A549 (cell line): ENCODE data around the gene FMNL2. TPM values are rescaled to one million over a fixed set of nuclear protein-coding genes. Genes with fewer than 3 reads are reported as not detected.

Experiments
- ATAC-seq, 2 experiments: fragments of 200-7000 bp in 1 of 2; fragments of >200 bp in 1 of 2; cut with Nextera tagmentation in 1 of 2; cut with Tn5 transposase in 1 of 2; 3 replicates each; pipeline versions ENCODE4 v1.8.0 to v1.9.1; 2018 to 2020; ENCODE audit warnings: mild to moderate bottlenecking in 1 of 2, moderate library complexity in 1 of 2
- CTCF ChIA-PET: fragments of 300-600 bp; sonication (Branson Sonifier 250); formaldehyde crosslinking; extraction: SDS; loops from one replicate; lab custom pipeline; 2021; ENCODE audit warnings: antibody characterized with exemption, inconsistent platforms; lab: Yijun Ruan, JAX
- POLR2A ChIA-PET: fragments of 350-600 bp; formaldehyde crosslinking; extraction: SDS; loops from one replicate; lab custom pipeline; 2021; ENCODE audit warnings: antibody characterized with exemption, inconsistent platforms; lab: Yijun Ruan, JAX
- DNase-seq, 2 experiments: peaks; one replicate each; pipeline versions ENCODE4 v3.0.0 to v3.0.0-alpha.2; 2011 to 2016; ENCODE audit warnings: low read depth in 1 of 2, low spot score in 1 of 2
- FAIRE-seq: peaks from 2 replicates; lab custom pipeline; 2011; peaks lifted over from hg19 to GRCh38; lab: Jason Lieb, UNC
- H3K27ac ChIP-seq, 2 experiments: fragments of >200 bp; sonication (Bioruptor Twin); formaldehyde crosslinking; 3 replicates each; pipeline ENCODE4 v1.5.1; 2016 to 2017
- H3K4me1 ChIP-seq: fragments of >200 bp; sonication (Bioruptor Twin); formaldehyde crosslinking; 3 replicates; pipeline ENCODE4 v1.6.1; 2016
- H3K4me2 ChIP-seq: fragments of >200 bp; sonication (Bioruptor Twin); formaldehyde crosslinking; 3 replicates; pipeline ENCODE4 v1.6.1; 2016
- H3K4me3 ChIP-seq: fragments of >200 bp; sonication (Bioruptor Twin); formaldehyde crosslinking; 3 replicates; pipeline ENCODE4 v1.5.1; 2016
- H3K9me3 ChIP-seq: fragments of >200 bp; sonication (Bioruptor Twin); formaldehyde crosslinking; 3 replicates; pipeline ENCODE4 v1.6.1; 2016
- EHF ChIP-seq: fragments of 250-450 bp; sonication (Bioruptor Pico); IDR thresholded peaks from 2 replicates; pipeline ENCODE4 v1.5.0; 2020; ENCODE audit warnings: mild to moderate bottlenecking
- EP300 ChIP-seq, 2 experiments: fragments of >200 bp; sonication (Bioruptor Twin); formaldehyde crosslinking; IDR thresholded peaks; 2 replicates in 1 of 2; 3 replicates in 1 of 2; pipeline ENCODE4 v1.6.1; 2016 to 2017
- FOSB ChIP-seq: fragments of 250-450 bp; sonication (Bioruptor Pico); IDR thresholded peaks from 2 replicates; pipeline ENCODE4 v1.5.0; 2020; ENCODE audit warnings: mild to moderate bottlenecking, moderate library complexity
- FOSL2 ChIP-seq, 2 experiments: fragments of 450-650 bp in 1 of 2; fragments of >200 bp in 1 of 2; sonication (Bioruptor Twin) in 1 of 2; formaldehyde crosslinking; IDR thresholded peaks; 2 replicates each; pipeline versions ENCODE4 v1.5.0 to v1.6.1; 2016 to 2020; ENCODE audit warnings: mild to moderate bottlenecking in 1 of 2, moderate library complexity in 1 of 2
- FOXS1 ChIP-seq: fragments of 250-450 bp; sonication (Bioruptor Pico); IDR thresholded peaks from 2 replicates; pipeline ENCODE4 v1.5.0; 2020; ENCODE audit warnings: mild to moderate bottlenecking, moderate library complexity
- HES2 ChIP-seq: fragments of >200 bp; sonication (Bioruptor Twin); formaldehyde crosslinking; IDR thresholded peaks from 2 replicates; pipeline ENCODE4 v1.6.1; 2016
- JUNB ChIP-seq: fragments of >200 bp; sonication (Bioruptor Twin); formaldehyde crosslinking; IDR thresholded peaks from 2 replicates; pipeline ENCODE4 v1.6.1; 2016
- KDM1A ChIP-seq: fragments of 200-600 bp; sonication (generic); IDR thresholded peaks from 2 replicates; pipeline ENCODE4 v1.6.1; 2016; ENCODE audit warnings: low read depth, mild to moderate bottlenecking
- NR3C1 ChIP-seq: fragments of >200 bp; sonication (Bioruptor Twin); formaldehyde crosslinking; IDR thresholded peaks from 3 replicates; pipeline ENCODE4 v1.6.1; 2017
- PHF8 ChIP-seq: fragments of 200-600 bp; sonication (generic); IDR thresholded peaks from 2 replicates; pipeline ENCODE4 v1.6.1; 2016; ENCODE audit warnings: low read depth, mild to moderate bottlenecking, antibody characterized with exemption, moderate library complexity, borderline replicate concordance
- POLR2A ChIP-seq: IDR thresholded peaks from 2 replicates; pipeline ENCODE4 v1.6.1; 2012; ENCODE audit warnings: mild to moderate bottlenecking, low read length
- SMC3 ChIP-seq: fragments of >200 bp; sonication (Bioruptor Twin); formaldehyde crosslinking; IDR thresholded peaks from 3 replicates; pipeline ENCODE4 v1.6.1; 2018; ENCODE audit warnings: inconsistent platforms
- SREBF2 ChIP-seq: fragments of 450-650 bp; IDR thresholded peaks from 2 replicates; pipeline ENCODE4 v1.6.1; 2014; ENCODE audit warnings: mild to moderate bottlenecking, moderate library complexity
- TFCP2L1 ChIP-seq: fragments of 250-450 bp; sonication (Bioruptor Pico); IDR thresholded peaks from 2 replicates; pipeline ENCODE4 v1.5.0; 2021; ENCODE audit warnings: mild to moderate bottlenecking
- TP53 ChIP-seq: fragments of 250-450 bp; sonication (Bioruptor Pico); IDR thresholded peaks from 2 replicates; pipeline ENCODE4 v1.5.0; 2021; ENCODE audit warnings: mild to moderate bottlenecking, moderate library complexity
- ZFP36 ChIP-seq: fragments of 450-650 bp; IDR thresholded peaks from 2 replicates; pipeline ENCODE4 v1.6.1; 2014; ENCODE audit warnings: borderline replicate concordance; ENCODE audit not compliant: partially characterized antibody
- ZSCAN20 ChIP-seq: fragments of 250-450 bp; sonication (Bioruptor Pico); IDR thresholded peaks from 2 replicates; pipeline ENCODE4 v1.8.0; 2022; ENCODE audit warnings: mild to moderate bottlenecking, moderate library complexity
- WGBS: methylation state at CpG from one replicate; pipeline ENCODE4 v1.1.6; 2017; ENCODE audit errors: missing lambda C conversion rate; 5-methylcytosine and 5-hydroxymethylcytosine counted together
- polyA plus RNA-seq, 4 experiments: library from polyadenylated mRNA; depleted of rRNA in 3 of 4; stranded (reverse); fragments of >200 nt; fragmentation: RNase III in 1 of 4; extraction: RNeasy Plus Mini Kit Qiagen cat#74134 plus additional on column Dnase treatment in 1 of 4; gene quantifications; 2 replicates in 3 of 4; 3 replicates in 1 of 4; pipeline ENCODE4 v1.2.3, GENCODE V29; 2011 to 2017
- TF ChIP-seq, protein P1 (sequence below): fragments of >200 bp; sonication (Bioruptor Twin); formaldehyde crosslinking; IDR thresholded peaks from 3 replicates; pipeline ENCODE4 v1.6.1; 2016
- TF ChIP-seq, protein P2 (sequence below): fragments of 250-450 bp; sonication (Bioruptor Pico); IDR thresholded peaks from 2 replicates; pipeline ENCODE4 v1.5.0; 2021; ENCODE audit warnings: mild to moderate bottlenecking, moderate library complexity, borderline replicate concordance
- TF ChIP-seq, protein P3 (sequence below): fragments of >200 bp; sonication (Bioruptor Twin); formaldehyde crosslinking; IDR thresholded peaks from 3 replicates; pipeline ENCODE4 v1.5.1; 2016

The FMNL2 gene
- polyA plus RNA-seq, 2 of the 4 experiments (the other 2 are of a cell fraction): 27.9 to 36.5 TPM

DNA sequence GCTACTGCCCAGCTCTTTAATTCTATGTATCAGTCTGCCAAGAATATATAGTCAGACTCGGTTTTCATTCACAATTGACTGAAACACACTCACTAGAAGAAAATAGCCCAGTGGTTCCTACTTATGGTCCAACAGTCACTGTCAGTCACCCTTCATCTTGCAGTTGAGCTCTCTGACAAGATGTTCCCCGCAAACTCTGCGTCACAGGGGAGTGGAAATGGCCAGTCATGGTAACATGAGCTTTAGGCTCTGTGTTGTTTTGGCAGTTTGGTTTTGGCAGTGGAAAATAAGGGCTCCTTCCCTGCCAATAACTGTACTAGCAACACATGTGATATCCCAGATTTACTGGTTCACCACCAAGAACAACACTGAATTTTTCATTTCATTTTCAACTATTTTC is 259.8 kb downstream of the FMNL2 start:
- no peak overlapping the region for H3K4me3 ChIP-seq
- H3K9me3 ChIP-seq: no peaks in the 10 kb centered on the region
- WGBS: 66% methylated on average over 3 of the region's 3 CpGs
- ATAC-seq: no peak
- ChIA-PET POLR2A (interaction anchor here (0.5 kb wide), 1 partner anchor 407 kb away, joined by 4 read pairs; no protein-coding TSS in a partner anchor), CTCF (interaction anchor here (0.8 to 1.1 kb wide), 2 partner anchors 37 to 41 kb away, joined by 3 to 6 read pairs; no protein-coding TSS in a partner anchor)
- DNase-seq: no peak
- FAIRE-seq: no peak
- TF ChIP-seq FOSB (CRISPR knock-in tag) (no peak), ZFP36 (no peak)
- no peak overlapping the region for H3K4me2 ChIP-seq
- H3K27ac ChIP-seq: no peak overlapping the region
- H3K4me1 ChIP-seq: peaks cover 8% of the 10 kb centered on the region; the same call in 2 of the 3 replicates

DNA sequence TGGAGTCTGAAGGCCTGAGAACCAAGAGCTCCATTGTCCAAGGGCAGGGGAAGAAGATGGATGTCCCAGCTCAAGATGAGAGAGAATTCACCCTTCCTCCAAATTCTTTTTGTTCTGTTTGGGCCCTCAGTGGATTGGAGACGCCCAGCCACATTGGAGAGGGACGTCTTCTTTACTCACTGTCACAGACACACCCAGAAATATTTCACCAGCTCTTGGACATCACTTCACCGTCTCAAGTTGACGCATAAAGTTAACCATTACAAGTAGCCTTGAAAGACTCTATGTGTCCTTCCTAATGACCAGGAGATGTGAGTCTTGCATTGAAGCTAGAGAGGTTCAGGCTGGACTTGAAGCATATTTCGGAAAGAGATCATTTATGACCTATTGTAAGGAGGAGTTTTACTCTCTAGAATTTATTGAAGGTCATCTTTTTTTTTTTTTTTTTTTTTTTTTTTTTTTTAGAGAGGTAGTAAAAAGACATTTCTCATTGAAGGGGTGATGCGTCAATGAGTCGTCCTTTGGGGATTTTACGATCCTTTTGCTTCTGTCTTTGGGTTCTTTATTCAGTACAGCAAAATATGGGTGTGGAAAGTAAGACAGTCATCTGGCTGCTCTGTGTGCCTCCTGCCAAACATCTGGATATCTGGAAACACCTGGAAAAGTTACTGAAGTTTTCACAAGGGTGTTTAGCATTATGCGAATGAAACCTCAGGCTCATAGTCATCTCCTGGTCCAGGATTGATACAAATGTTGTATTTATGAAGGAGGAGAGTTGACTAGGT is 264.2 kb downstream of the FMNL2 start:
- ChIA-PET POLR2A (no interaction called here), CTCF (interaction anchor here (0.8 to 0.9 kb wide), 2 partner anchors 17 to 27 kb away, joined by 3 read pairs; no protein-coding TSS in a partner anchor)
- peak; percentile 0 to 48 for DNase-seq

GRCh38 chr2:152600051-152600657 is 265.2 kb downstream of the FMNL2 start:
- no peak overlapping the region for H3K27ac ChIP-seq
- H3K4me3 ChIP-seq: no peak overlapping the region
- no peak for DNase-seq
- TF ChIP-seq ZSCAN20 (CRISPR knock-in tag): no peak
- TF ChIP-seq, protein P1, sequence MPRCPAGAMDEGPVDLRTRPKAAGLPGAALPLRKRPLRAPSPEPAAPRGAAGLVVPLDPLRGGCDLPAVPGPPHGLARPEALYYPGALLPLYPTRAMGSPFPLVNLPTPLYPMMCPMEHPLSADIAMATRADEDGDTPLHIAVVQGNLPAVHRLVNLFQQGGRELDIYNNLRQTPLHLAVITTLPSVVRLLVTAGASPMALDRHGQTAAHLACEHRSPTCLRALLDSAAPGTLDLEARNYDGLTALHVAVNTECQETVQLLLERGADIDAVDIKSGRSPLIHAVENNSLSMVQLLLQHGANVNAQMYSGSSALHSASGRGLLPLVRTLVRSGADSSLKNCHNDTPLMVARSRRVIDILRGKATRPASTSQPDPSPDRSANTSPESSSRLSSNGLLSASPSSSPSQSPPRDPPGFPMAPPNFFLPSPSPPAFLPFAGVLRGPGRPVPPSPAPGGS: no peak
- TF ChIP-seq, all 56 proteins: peak for 0
- Histone ChIP-seq H3K4me2 (no peak overlapping the region), H3K9me3 (no peaks in the 10 kb centered on the region), H3K4me1 (peaks cover 8% of the 10 kb centered on the region; the same call in 2 of the 3 replicates)
- no peak for FAIRE-seq
- no peak for ATAC-seq
- 94% methylated on average over 6 of the region's 6 CpGs for WGBS
- POLR2A ChIA-PET: interaction anchor here (0.9 kb wide), 1 partner anchor 399 kb away, joined by 4 read pairs; no protein-coding TSS in a partner anchor
- CTCF ChIA-PET: no interaction called here

More for the DNA sequence above, 264.2 kb downstream of the FMNL2 start:
- Histone ChIP-seq H3K9me3 (no peaks in the 10 kb centered on the region), H3K27ac (no peak overlapping the region), H3K4me2 (peak overlapping the region; percentile 28; the same call in 1 of the 3 replicates), H3K4me3 (no peak overlapping the region), H3K4me1 (peaks cover 8% of the 10 kb centered on the region; the same call in 2 of the 3 replicates)
- TF ChIP-seq JUNB (no peak), EHF (CRISPR knock-in tag) (no peak), NR3C1 (no peak), FOSL2 (IDR thresholded peaks at IDR 0.05) (no peak), FOSL2 (CRISPR knock-in tag; IDR thresholded peaks at IDR 0.05) (no peak), FOXS1 (CRISPR knock-in tag) (no peak), SMC3 (no peak), FOSB (CRISPR knock-in tag) (no peak)
- WGBS: 73% methylated on average over 9 of the region's 9 CpGs
- no peak for FAIRE-seq
- ATAC-seq: peak; percentile 55 to 62

DNA sequence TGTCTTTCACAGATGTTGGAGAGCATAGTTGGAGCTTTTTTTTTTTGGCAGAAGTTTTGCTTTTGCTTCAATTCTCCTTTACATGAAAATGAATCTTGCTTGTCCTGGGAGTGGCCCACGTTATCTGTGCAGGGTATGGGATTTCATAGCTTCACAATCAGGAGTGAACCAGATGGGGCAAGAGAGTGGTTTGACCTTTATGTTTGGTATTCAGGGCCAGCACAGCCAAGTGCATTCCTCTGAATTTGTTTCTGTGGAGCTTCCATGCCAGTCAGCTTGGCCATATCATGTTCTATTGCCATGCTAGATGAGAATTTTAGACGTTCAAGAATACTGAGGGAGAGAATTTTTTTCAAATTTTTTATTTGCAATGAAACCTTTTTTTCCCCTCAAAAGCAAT is 265.7 kb downstream of the FMNL2 start:
- Histone ChIP-seq H3K4me2 (no peak overlapping the region), H3K27ac (no peak overlapping the region), H3K4me1 (peaks cover 8% of the 10 kb centered on the region; the same call in 2 of the 3 replicates), H3K9me3 (no peaks in the 10 kb centered on the region), H3K4me3 (no peak overlapping the region)
- FAIRE-seq (no peak), DNase-seq (no peak), ATAC-seq (no peak)
- ChIA-PET POLR2A (interaction anchor here (0.9 kb wide), 1 partner anchor 400 kb away, joined by 4 read pairs; no protein-coding TSS in a partner anchor), CTCF (interaction anchor here (0.8 kb wide), 1 partner anchor 411 kb away, joined by 3 read pairs; no protein-coding TSS in a partner anchor)
- 59% methylated on average over 2 of the region's 2 CpGs for WGBS
- TF ChIP-seq KDM1A (no peak), SMC3 (no peak), SREBF2 (no peak), POLR2A (no peak), HES2 (no peak), FOSB (CRISPR knock-in tag) (no peak), TP53 (CRISPR knock-in tag) (no peak), FOSL2 (IDR thresholded peaks at IDR 0.05) (no peak), FOSL2 (CRISPR knock-in tag; IDR thresholded peaks at IDR 0.05) (no peak), PHF8 (no peak), TFCP2L1 (CRISPR knock-in tag) (no peak), EP300 (IDR thresholded peaks at IDR 0.05) (no peak)
- TF ChIP-seq, protein P2, sequence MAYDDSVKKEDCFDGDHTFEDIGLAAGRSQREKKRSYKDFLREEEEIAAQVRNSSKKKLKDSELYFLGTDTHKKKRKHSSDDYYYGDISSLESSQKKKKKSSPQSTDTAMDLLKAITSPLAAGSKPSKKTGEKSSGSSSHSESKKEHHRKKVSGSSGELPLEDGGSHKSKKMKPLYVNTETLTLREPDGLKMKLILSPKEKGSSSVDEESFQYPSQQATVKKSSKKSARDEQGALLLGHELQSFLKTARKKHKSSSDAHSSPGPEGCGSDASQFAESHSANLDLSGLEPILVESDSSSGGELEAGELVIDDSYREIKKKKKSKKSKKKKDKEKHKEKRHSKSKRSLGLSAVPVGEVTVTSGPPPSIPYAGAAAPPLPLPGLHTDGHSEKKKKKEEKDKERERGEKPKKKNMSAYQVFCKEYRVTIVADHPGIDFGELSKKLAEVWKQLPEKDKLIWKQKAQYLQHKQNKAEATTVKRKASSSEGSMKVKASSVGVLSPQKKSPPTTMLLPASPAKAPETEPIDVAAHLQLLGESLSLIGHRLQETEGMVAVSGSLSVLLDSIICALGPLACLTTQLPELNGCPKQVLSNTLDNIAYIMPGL (CRISPR knock-in tag): no peak
- TF ChIP-seq, protein P3, sequence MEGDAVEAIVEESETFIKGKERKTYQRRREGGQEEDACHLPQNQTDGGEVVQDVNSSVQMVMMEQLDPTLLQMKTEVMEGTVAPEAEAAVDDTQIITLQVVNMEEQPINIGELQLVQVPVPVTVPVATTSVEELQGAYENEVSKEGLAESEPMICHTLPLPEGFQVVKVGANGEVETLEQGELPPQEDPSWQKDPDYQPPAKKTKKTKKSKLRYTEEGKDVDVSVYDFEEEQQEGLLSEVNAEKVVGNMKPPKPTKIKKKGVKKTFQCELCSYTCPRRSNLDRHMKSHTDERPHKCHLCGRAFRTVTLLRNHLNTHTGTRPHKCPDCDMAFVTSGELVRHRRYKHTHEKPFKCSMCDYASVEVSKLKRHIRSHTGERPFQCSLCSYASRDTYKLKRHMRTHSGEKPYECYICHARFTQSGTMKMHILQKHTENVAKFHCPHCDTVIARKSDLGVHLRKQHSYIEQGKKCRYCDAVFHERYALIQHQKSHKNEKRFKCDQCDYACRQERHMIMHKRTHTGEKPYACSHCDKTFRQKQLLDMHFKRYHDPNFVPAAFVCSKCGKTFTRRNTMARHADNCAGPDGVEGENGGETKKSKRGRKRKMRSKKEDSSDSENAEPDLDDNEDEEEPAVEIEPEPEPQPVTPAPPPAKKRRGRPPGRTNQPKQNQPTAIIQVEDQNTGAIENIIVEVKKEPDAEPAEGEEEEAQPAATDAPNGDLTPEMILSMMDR: no peak
